GM18498 (cell line): ENCODE measurements around the gene EVA1C.
"Not testable (repeated sequence)": the region's sequence is repeated elsewhere in the genome, so short reads cannot be mapped to it uniquely, and the experiment has no call there.

Experiments used
- ATAC-seq: cut with Tn5 transposase; IDR thresholded peaks from one replicate; pipeline ENCODE4 v1.9.1; 2021; ENCODE audit warnings: mild to moderate bottlenecking, moderate library complexity; ENCODE audit not compliant: unreplicated experiment

Gene EVA1C

GRCh38 chr21:32423320-32424190, 11.0 kb downstream of the EVA1C start:
- ATAC-seq: no peak

GRCh38 chr21:32424191-32424535, 11.7 kb downstream of the EVA1C start:
- ATAC-seq: no peak

- no peak for ATAC-seq
Measured at GRCh38 chr21:32424674-32425073, 12.2 kb downstream of the EVA1C start.

- ATAC-seq: no peak
Measured at GRCh38 chr21:32425628-32426027, 13.1 kb downstream of the EVA1C start.

- ATAC-seq: no peak
Measured at GRCh38 chr21:32426066-32426465, 13.6 kb downstream of the EVA1C start.

GRCh38 chr21:32426592-32427051, 14.1 kb downstream of the EVA1C start:
- ATAC-seq: no peak

GRCh38 chr21:32427958-32428623, 15.6 kb downstream of the EVA1C start:
- no peak for ATAC-seq

- not testable (repeated sequence) for ATAC-seq
Measured at GRCh38 chr21:32432982-32433660, 20.6 kb downstream of the EVA1C start.

GRCh38 chr21:32437729-32438128, 25.2 kb downstream of the EVA1C start:
- no peak for ATAC-seq

GRCh38 chr21:32442566-32443318, 30.2 kb downstream of the EVA1C start:
- ATAC-seq: no peak

- ATAC-seq: no peak
Measured at GRCh38 chr21:32445101-32445500, 32.6 kb downstream of the EVA1C start.

GRCh38 chr21:32446440-32446839, 33.9 kb downstream of the EVA1C start:
- not testable (repeated sequence) for ATAC-seq

- no peak for ATAC-seq
Measured at GRCh38 chr21:32447224-32447623, 34.7 kb downstream of the EVA1C start.

GRCh38 chr21:32448803-32449594, 36.5 kb downstream of the EVA1C start:
- no peak for ATAC-seq

GRCh38 chr21:32450881-32451701, 38.6 kb downstream of the EVA1C start:
- not testable (repeated sequence) for ATAC-seq

- not testable (repeated sequence) for ATAC-seq
Measured at GRCh38 chr21:32452191-32452590, 39.7 kb downstream of the EVA1C start.

GRCh38 chr21:32452641-32453040, 40.1 kb downstream of the EVA1C start:
- no peak for ATAC-seq

GRCh38 chr21:32455548-32455947, 43.0 kb downstream of the EVA1C start:
- ATAC-seq: no peak

GRCh38 chr21:32456497-32456918, 44.0 kb downstream of the EVA1C start:
- ATAC-seq: no peak
